GM21786 (cell line): Measurements from ENCODE around the gene TPO.
A peak's percentile ranks its signal among the peaks of the same experiment; 100 is the strongest.
"Not testable (repeated sequence)": the region's sequence is repeated elsewhere in the genome, so short reads cannot be mapped to it uniquely, and the experiment has no call there.

ENCODE experiments used
- ATAC-seq: cut with Tn5 transposase; IDR thresholded peaks from one replicate; pipeline ENCODE4 v1.9.1; 2021; ENCODE audit not compliant: unreplicated experiment

The TPO gene

GRCh38 chr2:1550076-1550475, 136.8 kb downstream of the TPO start:
- no peak for ATAC-seq

GRCh38 chr2:1550658-1551316, 137.5 kb downstream of the TPO start:
- peak; percentile 71 for ATAC-seq

- no peak for ATAC-seq
Measured at GRCh38 chr2:1551905-1552304, 138.6 kb downstream of the TPO start.

DNA sequence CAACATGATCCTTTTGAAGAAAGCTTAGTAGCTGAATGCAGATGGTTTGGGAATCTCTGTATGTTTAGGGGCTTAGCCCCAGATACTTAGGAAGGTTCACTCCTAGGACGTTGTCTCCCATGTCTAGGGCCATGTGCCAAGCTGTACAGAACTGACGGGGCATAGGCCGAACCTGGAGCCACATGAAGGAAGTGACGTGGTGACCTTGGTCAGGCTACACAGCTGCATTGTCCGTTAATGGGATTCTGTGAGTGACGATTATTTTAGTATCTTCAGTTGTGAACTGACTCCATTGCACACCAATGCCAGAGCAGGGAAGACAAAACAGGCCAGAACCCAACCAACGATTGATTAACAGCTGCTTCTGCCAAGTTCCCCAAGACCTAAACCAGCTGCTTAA, 139.3 kb downstream of the TPO start:
- ATAC-seq, result no peak

DNA sequence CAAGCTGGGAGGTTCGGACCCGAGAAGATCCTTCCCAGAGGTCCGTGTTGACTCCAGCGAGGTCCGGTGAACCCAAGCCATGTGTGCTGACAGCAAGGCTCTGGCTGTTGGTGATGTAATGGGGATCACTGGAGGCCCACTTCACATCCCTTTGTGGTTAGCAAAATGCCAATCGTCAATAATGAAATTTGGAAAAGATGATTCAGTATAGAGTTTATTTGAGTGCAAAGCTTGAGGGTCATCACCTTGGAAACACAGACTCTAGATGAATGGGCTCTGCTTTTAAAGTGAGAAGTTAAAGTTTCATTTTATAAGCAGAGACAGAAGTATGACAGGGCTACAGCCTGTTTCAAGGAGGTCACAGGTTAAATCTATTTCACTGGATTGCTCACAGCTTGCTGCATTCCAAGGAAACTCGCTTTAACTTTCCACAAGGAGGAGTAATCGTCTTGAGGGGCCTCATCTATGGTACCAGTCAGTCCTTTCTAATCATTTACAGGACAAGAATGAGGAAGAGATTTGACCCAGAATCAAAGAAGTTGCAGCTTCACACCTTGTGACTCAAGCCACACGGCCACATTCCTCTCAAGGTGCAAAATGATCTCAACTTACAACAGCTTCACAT, 140.5 kb downstream of the TPO start:
- ATAC-seq, result no peak

DNA sequence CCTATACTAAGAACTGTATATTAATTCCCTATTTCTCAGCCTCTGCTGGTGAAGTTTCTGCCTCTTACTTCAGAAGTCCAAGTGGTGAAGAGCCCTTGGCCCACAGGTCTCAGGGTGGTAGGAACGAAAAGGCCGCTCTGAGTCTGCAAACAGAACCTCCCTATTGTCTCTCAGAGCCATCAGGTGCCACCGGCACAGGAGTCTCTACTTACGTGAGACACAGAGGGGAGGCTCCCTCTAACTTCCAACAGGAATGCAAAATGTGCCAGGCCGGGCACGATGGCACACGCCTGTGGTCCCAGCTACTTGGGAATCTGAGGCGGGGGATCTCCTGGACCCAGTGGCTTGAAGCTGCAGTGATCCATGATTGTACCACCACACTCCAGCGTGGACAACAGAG, 143.0 kb downstream of the TPO start:
- ATAC-seq, result no peak

DNA sequence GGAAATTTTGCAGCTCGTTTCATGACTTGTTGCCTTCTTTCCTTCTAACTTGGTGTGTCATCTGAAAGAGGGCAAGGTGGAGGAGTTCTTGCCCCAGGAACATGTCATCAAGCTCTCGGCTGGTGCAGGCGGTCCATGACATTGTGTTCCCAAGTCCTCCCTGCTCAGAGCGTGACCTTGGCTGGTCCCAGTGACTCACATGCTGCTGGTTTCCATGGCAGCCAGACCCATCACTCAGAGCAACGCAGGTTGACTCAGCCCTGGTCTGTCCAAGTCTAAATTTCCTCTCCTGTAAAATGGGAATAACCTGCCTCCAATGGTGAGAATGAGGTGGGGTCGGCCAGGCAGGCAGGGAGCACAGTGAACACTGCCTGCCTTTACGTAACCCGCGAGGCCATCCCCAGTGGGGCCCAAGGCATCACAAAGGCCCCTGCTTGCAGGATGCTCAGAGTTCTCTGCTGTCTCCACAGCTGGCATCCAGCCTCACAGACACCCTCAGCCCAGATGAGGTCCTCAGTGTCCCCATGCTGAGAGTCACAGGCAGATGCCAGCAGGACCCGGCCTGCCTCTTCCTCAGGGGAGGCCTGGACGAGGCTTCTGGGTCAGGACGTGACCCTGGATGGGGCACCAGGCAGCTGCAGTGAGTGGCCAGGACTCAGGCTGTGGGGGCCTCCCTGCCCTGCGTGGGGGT, 143.7 kb downstream of the TPO start:
- no peak for ATAC-seq

- no peak for ATAC-seq
Measured at GRCh38 chr2:1557467-1557820, 144.2 kb downstream of the TPO start.

DNA sequence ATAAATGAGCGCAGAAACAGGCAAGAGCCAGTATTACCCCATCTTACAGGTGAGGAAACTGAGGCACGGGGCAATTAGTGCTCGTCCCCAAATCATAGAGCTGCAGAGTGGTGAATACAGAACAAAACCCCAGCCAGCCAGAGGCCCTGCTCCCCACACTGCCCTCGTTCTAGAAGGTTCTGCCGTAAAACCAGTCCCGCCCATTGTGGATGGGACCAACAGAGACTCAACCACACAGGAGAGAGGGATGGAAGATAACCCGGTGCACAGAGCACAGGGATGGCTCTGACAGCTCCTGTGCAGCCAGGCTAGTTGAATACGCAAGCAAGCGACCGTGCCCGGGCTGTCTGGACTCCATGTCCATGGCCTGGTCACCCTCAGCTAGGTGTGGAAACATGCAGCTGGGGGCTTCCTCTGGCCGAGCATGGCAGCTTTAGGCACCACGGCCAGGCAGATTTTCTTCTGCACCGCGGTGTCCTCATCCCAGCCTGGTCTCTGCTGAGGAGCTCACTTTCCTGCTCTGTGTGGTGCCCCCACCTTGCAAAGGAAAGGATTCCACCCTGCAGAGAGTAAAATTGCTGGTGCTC, 146.4 kb downstream of the TPO start:
- ATAC-seq, result no peak

DNA sequence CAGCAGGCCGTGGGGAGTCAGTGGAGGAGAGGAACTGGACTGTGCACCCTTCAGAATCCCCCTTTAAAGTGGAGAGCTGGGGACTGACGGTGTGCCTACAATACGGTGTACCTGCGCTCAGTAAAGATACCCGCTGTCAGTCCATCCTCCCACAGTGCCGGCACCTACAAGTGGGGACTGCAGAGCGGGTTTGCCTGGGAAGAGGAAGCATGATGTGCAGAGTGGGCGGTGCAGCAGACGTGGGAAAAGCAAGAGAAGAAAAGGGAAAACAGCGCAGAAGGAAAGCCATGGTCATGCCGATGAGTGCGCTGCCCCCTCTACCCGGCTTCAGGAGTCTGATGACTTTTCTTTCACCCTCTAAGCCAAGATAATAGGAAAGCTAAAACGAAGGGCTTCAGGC, 148.0 kb downstream of the TPO start:
- ATAC-seq, result no peak

GRCh38 chr2:1561811-1562421, 148.7 kb downstream of the TPO start:
- ATAC-seq, result no peak

GRCh38 chr2:1563084-1563857, 150.0 kb downstream of the TPO start:
- ATAC-seq, result no peak

- ATAC-seq, result no peak
Measured at GRCh38 chr2:1563943-1564891, 151.0 kb downstream of the TPO start.

DNA sequence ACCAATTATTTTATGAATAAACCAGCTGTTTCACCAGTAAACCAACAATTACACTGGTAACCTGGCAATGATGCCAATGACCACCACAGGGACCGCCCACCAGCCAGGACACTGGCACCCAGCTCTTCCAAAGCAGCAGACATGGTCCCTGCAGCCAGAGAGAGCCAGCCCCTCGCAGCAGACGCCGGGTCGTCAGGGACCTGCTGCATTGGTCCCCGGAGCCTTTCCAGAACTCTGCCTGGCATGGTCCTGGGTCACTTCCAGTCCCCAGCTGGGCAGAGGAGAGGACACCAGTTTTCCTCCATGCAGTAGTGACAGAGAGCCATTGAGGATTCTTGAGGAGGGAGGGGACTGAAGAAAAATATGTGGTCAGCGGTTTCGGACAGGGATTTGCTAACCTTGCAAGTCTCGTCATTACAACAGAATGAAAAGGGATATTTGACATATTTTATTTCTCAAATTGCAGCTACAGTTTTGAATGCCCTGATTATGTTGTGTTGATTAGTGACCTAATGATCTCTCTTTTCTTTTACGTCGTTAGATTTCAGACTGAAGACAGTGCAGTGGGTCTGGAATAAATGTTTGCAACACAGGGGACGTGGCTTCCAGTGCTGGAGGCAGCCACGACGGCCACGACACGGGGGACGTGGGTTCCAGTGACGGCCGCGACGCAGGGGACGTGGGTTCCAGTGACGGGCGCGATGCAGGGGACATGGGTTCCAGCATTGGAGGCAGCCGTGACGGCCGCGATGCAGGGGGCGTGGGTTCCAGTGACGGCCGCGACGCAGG, 154.5 kb downstream of the TPO start:
- ATAC-seq, result no peak

DNA sequence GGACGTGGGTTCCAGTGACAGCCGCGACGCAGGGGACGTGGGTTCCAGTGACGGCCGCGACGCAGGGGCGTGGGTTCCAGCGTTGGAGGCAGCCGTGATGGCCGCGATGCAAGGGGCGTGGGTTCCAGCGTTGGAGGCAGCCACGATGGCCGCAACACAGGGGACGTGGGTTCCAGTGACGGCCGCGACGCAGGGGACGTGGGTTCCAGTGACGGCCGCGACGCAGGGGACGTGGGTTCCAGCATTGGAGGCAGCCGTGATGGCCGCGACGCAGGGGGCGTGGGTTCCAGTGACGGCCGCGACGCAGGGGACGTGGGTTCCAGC, 155.0 kb downstream of the TPO start:
- ATAC-seq, result not testable (repeated sequence)

DNA sequence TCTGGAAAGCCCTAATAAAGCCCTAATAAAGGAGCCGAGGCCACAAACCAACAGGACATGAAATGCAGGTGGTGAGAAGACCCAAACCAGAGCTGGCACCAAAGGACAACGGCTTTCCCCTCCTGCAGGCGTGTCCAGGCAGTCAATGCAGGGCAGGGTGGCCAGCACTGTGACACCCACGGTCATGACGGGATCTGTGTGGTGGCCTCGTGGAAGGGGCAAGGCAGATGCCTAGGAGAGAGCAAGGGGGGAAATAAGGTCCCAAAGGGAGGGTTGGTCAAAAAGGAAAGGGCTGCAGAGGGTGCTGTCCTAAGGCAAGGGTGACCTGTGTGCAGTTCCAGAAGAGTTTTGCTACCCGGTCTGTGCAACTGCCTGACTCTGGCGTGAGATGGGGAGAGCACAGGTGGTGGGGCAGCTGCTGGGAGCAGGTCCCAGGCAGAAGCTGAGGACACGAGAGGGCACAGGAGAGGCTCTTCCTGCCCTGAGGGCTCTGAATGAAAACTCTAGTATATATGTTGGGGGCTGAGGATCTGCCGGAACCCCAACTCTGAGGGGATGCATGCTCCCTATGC, 156.7 kb downstream of the TPO start:
- ATAC-seq, result no peak

DNA sequence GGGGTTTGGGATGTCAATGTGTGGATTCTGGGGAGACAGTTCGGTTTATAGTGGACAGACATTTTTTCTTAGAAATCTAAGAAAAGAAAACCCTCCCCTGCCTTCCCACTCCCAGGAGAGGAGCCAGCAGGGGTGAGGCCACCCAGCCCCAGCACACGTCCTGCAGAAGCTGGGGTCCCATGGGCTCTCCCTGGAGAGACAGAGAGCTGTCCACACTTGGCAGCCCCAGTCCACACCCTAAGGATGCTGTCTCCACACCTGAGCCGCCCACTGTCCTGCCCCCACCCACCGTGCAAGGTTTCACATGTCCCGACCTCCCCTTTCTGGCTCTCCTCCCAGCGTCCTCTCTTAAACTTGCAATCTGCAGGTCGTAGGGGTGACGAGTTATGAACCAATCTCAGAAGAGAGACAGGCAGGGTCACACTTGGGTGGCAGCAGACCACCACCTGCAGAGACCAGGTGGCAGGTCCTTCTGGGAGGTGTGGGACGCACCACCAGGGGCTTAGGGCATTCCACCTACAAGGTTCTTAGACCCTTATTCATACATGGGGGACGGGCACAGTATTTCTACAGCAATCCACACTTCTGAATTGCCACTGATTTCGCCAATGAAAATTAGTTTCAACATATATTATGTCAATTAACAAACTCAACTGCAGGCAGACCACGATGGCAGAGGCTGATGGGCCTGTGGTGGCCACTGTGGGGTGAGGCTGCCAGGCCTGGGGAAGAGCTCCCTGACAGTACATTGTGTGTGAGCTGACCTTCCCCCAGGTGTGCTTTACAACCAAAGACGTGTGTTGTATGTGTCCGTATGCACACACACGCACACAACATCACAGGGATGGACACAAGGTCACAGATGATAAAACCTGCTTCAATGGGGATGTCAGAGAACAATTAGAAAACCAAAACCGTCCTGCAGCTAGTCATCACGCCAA, 158.5 kb downstream of the TPO start:
- ATAC-seq, result no peak

GRCh38 chr2:1572638-1573037, 159.4 kb downstream of the TPO start:
- no peak for ATAC-seq
